NCI-H748 treated with DMSO at 0.1 percent for 48 hours (cell line): ENCODE measurements around the gene RASL10A.
A peak's percentile ranks its signal among the peaks of the same experiment; 100 is the strongest.

Source experiments
- DNase-seq: peaks from one replicate; lab custom pipeline; 2025; lab: John Stamatoyannopoulos, UW

Gene RASL10A

DNA sequence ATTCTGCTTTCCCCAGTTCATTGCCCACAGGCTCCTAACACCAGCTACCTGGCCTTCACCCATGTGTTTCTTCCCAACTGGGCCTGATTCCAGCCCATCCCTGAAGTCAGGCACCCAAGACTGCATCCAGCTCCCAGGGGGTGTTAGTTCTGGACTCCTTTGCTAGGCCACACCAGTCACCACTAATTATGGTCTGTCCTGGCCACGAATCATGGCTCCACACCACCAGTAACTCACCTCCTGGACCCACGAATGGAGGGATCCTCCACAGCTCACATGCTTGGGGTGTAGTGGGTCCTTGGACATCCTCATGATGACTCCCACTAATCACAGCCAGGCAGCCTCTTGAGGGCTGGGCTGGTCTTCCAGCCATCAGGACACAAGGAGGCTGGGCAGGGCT is 3.6 kb upstream of the RASL10A start:
- DNase-seq, result no peak

DNA sequence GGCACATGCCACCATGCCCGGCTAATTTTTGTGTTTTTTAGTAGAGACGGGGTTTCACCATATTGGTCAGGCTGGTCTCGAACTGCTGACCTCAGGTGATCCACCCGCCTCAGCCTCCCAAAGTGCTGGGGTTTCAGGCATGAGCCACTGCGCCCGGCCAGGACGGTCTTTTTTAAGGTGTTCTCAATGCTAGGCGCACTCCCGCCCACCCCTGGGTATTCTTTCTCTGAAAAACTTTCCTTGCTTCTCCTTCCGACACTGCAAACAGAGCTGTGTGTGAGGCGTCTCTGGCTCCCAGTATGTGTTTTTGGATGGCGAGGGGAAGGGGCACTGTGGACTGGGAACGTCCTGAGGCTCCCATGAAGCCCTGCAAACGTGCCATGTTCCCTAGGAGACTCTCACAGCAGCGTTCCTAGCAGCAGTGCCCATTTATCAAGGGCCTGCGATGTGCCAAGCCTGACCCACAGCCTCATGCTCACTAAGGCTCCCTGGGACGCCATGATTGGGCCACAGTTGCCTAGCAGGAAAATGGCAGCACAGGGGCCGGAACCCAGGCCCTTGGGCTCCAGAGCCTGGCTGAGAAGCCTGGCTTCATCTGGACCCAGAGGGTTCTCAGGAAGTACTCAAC is 2.4 kb upstream of the RASL10A start:
- no peak for DNase-seq

DNA sequence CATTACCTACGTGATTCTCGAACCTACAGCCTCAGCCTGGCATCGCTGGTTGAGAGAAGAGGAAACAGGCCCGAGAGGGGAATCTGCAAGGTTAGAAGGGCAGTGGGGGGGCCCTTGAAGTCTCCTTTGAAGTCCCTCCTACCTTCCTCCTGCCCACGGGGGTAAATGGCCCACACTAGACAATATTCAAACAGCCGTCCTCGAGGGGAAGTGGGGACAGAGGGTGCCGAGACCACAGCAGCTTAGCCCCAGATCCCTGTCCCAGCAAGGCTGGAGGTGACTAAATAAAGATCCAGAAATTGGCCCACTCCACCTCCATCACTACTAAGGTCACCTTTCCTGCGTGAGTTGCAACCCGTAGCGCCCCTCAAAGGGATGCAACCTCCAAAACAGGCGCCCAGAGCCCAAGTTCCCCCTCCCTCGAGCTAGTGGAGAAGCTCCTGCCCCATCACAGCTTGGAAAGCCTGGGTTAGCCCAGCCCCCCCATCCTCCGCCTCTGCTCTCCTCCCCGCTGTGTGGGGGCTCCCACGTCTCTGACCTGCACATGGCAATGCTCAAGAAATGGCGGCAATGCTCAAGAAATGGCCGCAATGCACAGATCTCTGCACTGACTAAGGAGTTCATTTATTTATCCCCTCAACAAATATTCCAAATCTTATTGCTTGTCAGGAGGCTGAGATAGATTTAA is 788 bp upstream of the RASL10A start:
- no peak for DNase-seq

DNA sequence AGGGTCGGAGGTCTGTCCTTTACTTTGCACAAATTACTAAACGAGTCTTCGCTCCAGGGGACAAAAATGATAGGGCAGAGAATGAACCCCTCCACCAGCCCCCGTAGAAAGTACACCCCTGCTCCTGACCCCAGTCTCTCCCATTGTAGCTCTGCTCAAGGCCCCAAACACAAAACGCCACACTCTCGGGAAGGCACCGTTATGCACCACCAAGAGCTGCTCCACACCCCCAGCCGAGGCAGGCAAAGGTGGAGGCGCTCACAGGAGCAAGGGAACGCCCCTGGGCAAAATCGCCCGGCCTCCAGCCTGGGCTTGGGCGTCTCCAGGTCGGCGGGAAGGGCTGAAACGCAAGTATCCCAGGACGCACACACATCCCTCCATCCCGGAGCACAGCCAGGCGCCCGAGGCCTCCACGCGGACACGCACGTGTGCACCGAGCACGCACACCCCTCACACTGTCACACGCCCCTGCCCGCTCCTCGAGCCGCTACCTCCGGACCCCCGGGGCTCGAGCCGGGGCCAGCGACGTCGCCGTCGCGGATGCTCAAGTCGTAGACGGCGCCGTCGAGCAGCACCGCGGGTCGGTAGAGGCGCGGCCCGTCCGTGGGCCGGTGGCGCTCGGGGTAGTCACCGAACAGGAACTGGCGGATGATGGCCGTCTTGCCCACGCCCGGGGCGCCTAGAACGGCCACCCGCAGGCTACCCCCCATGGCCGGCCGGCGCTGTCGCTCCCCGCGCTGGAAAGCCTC is 786 bp downstream of the RASL10A start:
- no peak for DNase-seq

DNA sequence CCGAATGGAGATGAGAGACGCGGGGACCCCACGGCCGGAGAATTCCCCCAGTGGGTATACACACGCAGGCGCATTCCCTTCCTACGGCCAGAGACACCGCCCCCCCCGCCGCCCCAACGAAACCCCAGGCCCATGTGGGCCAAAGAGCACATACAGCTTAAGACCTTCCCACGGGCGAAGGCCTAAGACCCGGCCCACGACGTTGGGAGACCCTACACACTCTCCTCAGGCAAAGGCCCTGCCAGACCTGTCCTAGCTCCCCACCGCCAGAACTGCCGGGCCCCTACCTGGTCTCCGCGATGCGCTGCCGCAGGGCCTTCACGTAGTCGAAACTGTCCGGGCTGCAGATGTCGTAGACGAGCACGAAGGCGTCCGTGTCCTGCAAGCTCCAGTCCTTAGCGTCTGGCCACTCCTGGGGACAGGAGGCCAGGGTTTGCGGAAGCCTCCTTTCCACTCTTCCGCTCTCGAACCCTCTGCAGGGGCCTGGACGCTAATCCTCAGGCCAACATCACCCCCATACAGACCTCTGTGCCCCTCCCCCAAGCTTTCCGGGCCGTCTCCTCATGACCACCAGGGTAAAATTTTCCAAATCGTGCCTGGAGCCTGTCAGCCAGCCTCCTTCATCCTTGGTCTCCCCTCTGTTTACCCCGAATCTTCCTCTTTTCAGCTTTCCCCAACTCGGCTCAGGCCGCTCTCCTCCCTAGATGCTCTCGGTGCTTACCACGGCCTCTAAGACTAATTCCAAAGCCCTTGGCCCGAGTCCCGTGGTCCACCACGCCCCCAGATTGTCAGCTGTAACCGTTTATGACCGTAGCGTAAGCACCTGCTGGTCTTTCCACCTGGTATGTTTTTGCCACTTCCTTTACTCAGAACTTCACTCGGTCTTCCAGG is 1.7 kb downstream of the RASL10A start:
- DNase-seq, result no peak

DNA sequence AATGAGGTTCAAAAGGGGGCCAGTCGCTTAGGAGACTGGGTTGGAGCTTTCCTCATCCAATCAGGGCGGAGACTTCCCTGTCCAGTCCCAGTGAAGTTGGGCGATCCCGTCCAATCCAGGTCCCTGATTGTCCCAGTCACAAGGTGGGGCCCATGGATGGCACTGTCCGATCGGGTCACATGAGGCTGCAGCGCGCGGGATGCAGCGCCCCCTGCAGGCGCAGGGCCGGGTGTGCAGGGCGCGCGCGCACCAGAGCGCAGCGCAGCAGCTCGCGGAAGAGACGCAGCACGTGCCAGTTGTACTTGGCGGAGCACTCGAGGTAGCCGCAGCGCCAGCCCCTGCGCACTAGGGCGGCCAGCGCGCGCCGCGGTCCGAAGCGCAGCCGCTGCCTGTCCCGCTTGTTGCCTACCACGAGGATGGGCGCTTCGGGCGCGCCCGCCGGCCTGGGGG is 2.3 kb downstream of the RASL10A start:
- DNase-seq, result no peak

DNA sequence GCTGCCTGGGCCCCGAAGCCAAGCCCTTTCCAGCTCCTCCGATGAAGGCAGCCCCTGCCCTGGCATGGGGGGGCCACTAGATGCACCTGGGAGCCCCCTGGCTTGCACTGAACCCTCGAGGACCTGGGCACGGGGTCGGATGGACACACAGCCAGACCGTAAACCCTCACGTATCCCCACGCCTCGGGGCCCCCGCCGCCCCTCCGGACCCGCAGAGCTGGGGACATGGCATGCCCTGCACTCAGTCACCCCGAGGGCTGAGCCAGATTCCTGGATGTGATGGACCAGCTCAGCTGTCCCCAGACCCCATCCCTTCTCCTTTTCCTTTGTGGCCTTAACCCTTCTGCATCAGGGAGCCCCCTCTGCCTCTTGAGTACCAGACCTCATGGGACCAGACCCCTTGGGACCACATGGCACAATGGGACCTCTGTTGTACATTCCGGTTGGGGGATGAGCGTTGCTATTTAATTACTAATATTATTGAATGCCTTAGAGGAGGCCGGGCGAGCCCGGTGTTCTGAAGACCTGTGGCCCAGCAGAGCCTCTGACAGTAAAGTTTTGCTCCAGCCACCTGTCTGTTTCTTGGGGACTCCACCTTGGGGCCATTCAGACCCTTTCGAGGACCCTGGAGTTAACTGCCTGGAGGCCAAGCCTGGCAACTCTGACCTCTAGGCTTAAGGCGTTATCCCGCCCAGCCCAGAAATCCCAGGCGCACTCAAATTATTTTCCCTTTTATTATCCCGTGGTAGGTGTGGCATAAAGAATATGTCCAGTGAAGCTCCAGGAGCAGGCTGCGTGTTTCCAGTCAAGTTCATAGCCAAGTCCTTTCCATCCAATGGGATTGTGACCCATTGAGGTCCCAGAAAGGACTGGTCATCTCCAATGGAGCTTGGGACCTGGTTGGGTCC is 3.0 kb downstream of the RASL10A start:
- no peak for DNase-seq

DNA sequence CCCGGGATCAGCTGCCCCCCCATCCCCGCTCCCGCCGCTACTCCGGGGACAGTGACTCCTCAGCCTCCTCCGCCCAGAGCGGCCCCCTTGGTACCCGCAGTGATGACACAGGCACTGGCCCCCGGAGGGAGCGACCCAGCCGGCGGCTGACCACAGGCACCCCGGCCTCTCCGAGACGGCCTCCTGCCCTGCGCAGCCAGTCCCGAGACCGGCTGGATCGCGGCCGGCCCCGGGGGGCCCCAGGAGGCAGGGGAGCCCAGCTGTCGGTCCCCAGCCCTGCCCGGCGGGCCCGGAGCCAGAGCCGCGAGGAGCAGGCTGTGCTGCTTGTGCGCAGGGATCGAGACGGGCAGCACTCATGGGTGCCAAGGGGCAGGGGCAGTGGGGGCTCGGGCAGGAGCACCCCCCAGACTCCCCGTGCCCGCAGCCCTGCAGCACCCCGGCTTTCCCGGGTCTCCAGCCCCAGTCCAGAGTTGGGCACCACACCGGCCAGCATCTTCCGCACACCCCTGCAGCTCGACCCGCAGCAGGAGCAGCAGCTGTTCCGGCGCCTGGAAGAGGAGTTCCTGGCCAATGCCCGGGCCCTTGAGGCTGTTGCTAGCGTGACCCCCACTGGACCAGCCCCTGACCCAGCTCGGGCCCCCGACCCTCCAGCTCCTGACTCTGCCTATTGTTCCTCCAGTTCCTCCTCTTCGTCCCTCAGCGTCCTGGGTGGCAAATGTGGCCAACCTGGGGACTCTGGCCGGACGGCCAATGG is 3.9 kb downstream of the RASL10A start:
- DNase-seq, result no peak

DNA sequence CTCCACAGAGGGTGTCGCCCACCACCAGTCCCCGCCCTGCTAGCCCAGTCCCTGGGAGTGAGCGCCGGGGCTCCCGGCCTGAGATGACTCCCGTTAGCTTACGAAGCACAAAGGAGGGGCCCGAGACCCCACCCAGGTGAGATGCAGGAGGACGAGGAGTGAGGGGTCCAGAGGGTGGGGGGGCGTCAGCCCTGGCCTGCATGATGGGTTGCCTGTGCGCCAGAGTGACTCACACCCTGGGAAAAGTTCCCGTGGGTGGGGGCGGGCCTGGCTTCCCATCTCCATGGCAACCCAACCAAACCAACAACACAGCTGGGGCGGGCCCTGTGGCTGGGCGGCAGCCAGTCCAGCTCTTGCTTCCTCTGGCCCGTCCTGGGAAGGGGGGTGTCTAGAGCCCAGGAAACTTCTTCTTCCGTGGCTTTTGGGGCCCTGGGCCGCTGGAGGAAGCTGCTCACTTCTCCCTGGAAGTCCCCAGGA is 4.6 kb downstream of the RASL10A start:
- peak; percentile 27 for DNase-seq

DNA sequence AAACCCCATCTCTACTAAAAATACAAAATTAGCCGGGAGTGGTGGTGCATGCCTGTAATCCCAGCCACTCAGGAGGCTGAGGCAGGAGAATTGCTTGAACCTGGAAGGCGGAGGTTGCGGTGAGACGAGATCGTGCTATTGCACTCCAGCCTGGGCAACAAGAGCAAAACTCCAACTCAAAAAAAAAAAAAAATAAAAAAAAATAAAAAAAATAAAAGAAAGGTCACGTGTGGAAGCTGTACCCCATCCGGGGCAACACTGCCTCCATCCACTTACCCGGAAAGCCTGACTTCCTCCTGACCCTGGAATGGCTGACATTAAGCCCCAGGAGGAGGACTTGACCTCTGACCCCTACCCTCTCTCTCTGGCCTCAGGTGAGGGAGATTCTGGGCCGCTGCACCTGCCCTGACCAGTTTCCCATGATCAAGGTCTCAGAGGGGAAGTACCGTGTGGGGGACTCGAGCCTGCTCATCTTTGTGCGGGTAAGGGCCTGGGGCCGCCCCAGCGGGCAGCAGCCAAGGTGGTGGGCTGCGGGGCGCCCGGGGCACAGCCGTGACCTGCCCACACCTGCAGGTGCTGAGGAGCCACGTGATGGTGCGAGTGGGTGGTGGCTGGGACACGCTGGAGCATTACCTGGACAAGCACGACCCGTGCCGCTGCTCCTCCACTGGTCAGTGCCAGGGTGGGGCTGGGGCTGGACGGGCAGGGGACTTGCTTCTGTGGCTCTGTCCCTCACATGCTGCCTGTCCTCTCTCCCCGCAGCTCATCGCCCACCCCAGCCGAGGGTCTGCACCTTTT is 5.2 kb downstream of the RASL10A start:
- no peak for DNase-seq

DNA sequence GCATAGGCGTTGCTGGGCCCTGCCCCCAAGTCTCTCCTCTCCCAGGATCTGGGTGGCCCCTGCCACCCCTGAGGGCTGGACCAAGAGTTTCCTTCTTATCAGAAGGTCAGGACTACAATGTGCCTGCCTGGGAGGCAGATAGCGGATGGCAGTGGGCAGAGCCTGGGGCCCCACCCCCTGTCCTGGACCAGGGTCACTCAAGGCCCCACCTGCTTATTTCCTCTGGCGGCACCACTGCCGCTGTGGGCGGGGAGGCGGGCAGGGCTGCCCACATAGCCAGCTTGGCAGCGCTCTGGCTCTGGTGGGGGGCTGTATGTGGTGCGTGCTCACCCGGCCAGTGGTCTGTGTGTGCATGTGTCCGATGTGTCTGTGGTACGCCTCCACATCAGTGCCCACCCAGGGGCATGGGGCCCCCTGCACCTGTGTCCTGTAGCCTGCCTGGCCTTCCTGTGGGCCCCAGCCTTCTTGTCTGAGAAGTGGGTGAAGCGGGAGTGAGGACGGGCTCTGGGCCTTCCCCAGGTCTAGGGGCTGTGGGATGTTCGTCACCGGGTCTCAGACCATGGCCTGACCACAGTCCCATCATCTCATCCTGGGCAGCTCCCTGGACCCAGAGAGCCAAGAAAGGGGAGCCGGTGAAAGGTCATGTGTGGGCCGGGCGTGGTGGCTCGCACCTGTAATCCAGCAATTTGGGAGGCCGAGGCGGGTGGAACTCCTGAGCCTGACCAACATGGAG is 6.0 kb downstream of the RASL10A start:
- DNase-seq, result no peak

DNA sequence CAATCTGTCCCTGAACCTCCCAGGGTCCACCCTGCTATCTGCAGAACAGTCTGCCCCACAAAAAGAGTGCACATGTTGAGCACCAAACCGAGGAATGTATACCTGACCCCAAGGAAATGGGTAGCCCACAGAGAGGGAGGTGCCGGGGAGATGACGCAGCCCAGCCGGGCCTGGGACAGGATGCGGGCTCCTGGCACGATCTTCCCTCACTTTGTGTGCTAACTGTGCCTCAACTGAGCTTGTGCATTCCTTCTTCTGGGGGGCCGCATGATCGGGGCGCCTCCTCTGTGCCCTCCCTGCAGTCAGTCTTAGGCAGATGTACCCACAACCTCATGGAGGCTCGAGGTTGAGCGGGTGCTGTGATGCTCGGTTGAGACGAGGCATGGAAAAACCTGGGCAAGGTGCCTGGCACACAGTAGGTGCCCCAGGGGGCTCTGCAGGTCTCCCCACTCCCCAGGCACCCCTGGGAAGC is 6.7 kb downstream of the RASL10A start:
- no peak for DNase-seq

DNA sequence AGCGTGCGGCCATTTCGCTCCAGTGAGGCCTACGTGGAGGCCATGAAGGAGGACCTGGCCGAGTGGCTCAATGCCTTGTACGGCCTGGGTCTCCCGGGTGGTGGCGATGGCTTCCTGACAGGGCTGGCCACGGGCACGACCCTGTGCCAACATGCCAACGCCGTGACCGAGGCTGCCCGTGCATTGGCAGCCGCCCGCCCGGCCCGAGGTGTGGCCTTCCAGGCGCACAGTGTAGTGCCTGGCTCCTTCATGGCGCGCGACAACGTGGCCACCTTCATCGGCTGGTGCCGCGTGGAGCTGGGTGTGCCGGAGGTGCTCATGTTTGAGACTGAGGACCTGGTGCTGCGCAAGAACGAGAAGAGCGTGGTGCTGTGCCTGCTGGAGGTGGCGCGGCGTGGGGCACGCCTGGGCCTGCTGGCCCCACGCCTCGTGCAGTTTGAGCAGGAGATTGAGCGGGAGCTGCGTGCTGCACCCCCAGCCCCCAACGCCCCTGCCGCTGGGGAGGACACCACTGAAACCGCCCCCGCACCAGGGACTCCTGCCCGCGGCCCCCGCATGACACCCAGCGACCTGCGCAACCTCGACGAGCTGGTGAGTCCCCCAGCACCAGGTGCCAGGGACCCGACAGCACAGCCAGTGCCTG is 7.2 kb downstream of the RASL10A start:
- no peak for DNase-seq

DNA sequence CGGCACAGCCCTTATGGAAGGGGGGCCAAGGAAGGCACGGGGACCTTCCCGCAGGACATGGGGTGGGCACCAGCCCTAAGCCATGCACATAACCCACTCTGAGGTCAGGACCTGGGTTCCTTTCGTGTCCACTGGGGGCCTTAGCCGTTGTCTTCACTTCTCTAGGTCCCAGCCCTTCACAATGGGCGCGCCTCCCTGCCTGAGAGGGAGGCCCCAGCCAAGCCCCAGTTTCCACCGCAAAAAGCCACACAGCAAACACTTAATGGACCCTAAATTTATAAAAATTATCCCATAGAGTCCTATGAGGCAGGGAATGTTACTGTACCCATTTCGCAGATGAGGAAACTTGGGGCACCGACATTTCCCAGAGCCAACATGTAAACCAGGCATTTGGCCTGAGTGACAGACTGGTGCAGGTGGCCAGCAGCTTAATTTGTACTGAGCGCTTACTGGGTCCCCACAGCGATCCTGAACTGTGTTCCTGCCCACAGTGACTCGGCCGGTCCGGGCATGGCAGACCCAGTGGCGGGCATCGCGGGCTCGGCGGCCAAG is 7.8 kb downstream of the RASL10A start:
- DNase-seq, result no peak

DNA sequence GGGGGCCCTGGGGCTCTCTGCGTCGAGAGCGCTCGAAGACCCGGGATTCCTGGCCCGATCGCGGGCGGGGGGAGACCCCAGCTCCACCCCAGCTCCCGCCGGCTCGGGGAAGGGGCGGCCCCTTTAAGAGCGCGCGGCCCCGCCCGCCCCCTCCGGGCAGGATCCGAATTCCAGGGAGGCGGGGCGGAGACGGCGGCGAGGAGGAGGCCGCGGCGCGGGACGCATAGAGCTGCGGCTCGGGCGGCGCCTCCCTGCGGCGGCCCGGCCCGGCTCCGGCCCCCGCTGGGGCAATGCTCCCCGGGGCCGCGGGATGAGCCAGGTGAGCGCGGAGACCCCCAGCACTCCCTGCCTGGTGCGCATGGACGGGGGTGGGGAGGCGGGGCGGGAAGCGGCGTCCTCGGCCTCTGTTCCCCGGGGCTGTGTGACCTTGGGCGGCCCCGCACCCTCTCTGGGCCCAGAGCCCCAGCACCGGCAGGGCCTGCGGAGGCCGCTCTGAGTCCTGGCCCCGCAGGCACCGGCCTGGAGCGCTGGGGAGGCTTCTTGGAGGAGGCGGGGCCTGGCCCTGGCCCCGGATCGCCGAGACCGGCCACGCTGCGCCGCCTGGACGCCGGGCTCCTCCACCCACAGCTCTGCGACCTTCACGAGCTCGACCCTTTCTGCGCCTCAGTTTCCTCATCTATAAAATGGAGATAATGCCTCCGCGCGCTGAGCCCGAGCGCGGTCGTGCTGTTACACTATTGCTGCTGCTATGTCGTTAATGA is 8.5 kb downstream of the RASL10A start:
- DNase-seq, result peak; percentile 44

DNA sequence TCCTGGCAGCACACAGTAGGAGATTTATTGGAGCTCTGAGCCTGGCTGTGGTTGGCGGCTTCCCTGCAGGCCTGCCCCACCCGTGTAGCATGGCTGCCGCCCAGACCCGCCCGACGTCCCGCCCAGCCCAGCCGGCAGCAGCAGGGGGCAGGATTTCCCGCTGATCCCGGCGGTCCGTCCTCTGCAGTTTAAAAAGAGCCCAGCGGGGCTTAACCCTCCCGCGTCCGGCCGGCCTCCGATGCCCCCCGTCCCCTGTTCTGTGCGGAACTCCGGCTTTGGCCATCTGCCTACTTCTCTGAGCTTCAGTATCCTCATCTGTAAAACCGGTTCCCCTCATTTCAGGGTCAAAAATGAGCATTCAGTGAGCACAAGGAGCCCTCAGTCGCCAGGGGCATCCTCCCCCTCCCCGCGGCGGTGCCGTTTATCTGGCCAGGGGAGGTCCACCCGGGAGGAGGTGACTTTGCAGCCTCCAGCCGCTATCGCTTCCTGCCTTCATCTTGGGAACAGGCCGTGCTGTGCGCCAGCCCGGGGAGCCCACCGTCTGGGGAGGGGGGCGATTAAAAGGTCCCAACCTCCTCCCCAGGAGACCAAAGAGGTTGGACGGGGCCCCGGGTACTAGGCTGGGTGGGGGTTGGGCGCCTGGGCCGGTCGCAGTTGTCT is 9.2 kb downstream of the RASL10A start, which contains the start of gene GAS2L1:
TSS of gene GAS2L1 (plus strand) at position 476 of the 660 bp plus-strand sequence. CDS start 1,456 bp downstream, outside the sequence.
- DNase-seq, result no peak
